Measurements from ENCODE around the gene CFD.

Gene CFD

GRCh38 chr19:906480-906879 is 47.0 kb downstream of the CFD start:
- DNase-seq (ENCODE audit: low spot score): no peak

- DNase-seq (ENCODE audit: low spot score): no peak
Measured at GRCh38 chr19:907183-907853, 47.9 kb downstream of the CFD start.

- no peak for DNase-seq (ENCODE audit: low spot score)
Measured at GRCh38 chr19:911197-912033, 52.0 kb downstream of the CFD start.

- DNase-seq (ENCODE audit: low spot score): no peak
Measured at GRCh38 chr19:912181-913079, 53.0 kb downstream of the CFD start.
